Hair follicular keratinocyte (primary cell): ENCODE results near the gene POTEG. TPM values are rescaled to one million over a fixed set of nuclear protein-coding genes. Genes with fewer than 3 reads are reported as not detected.

Experiments used
- total RNA-seq: library from RNA; depleted of rRNA; stranded (reverse); fragments of >200 nt; gene quantifications from 2 replicates; pipeline ENCODE4 v1.2.3, GENCODE V29; 2015

The POTEG gene
- not detected in 2 replicates for total RNA-seq

DNA sequence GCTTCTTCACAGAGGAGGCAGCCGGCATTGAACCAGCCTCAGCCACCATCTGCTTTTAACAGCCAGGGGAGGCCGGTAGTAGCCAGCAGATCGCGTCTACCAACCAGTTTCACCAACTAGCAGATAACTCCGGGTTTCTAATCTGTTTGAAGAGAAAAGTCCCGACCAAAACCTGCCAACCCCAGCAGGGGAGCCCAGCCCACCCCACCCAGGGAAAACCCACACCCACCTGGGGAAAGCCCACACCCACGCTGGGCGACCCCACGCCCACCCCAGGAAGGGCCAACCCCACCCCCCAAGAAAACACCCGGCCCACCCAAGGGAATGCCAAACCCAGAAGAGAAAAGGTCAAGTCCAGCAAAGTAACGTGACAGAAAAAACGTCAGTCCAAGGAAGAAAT lies at the start of gene POTEG:
Gene POTEG, minus strand, starts transcription at position 101 of the 400 bp plus-strand sequence. Its CDS starts 52 bp downstream, at position 49.

